GM23248 (cell line): ENCODE data around the gene USP10.

Source experiments
- EZH2 ChIP-seq: fragments of 200-600 bp; sonication (generic); IDR thresholded peaks from 2 replicates; pipeline ENCODE4 v1.6.1; 2018; ENCODE audit warnings: antibody characterized with exemption, mild to moderate bottlenecking; ENCODE audit not compliant: insufficient read depth, poor library complexity, severe bottlenecking
- EZH2phosphoT487 ChIP-seq: fragments of 200-600 bp; sonication (generic); IDR thresholded peaks from 2 replicates; pipeline ENCODE4 v1.6.1; 2018; ENCODE audit warnings: antibody characterized with exemption, moderate library complexity, mild to moderate bottlenecking, low read depth; ENCODE audit not compliant: insufficient read depth

DNA sequence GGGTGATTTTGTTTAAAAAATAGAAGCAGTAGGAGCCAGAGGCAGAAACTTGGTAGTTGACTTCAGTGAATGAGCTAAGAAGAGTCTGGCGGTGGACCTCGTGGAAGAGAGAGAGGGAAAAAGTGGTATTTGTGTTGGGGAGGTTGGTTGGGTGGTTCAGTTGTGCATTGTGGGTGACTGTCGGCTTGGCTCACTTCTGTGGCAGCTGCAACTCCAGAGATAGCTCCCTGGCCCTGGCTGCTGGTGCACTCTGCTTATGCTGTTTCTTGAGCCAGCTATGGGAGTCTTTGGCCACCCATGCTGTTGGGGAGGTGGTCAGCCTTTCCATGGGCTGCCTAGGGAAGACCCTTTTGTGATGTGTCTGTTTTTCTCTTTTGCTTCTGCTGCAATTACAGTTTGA is 69.6 kb downstream of the USP10 start:
- TF ChIP-seq EZH2phosphoT487 (no peak), EZH2 (no peak)
